Measurements from ENCODE around the gene NALCN.
"Not testable (repeated sequence)": the region's sequence is repeated elsewhere in the genome, so short reads cannot be mapped to it uniquely, and the experiment has no call there.

Gene NALCN

DNA sequence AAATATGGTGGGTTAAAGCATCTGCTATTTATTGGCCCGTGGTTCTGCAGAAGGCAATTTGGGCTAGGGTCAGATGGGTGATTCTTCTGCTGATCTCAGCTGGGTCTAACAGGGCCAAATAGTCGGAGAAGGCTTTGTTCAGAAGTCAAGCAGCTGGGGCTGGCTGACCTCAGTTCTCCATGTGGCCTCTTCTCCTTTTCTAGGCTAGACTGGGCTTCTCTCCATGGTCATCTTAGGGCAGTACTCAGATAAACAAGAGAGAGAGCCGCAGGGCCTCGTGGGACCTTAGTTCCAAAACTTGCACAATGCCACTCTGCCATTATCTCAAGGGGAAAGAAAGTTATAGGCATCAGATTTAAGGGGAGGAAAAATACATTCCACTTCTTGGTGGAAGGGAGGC, 89.6 kb downstream of the NALCN start:
- H3K4me3 ChIP-seq (ENCODE audit: low read length), result no peak overlapping the region
- TF ChIP-seq, protein P1, sequence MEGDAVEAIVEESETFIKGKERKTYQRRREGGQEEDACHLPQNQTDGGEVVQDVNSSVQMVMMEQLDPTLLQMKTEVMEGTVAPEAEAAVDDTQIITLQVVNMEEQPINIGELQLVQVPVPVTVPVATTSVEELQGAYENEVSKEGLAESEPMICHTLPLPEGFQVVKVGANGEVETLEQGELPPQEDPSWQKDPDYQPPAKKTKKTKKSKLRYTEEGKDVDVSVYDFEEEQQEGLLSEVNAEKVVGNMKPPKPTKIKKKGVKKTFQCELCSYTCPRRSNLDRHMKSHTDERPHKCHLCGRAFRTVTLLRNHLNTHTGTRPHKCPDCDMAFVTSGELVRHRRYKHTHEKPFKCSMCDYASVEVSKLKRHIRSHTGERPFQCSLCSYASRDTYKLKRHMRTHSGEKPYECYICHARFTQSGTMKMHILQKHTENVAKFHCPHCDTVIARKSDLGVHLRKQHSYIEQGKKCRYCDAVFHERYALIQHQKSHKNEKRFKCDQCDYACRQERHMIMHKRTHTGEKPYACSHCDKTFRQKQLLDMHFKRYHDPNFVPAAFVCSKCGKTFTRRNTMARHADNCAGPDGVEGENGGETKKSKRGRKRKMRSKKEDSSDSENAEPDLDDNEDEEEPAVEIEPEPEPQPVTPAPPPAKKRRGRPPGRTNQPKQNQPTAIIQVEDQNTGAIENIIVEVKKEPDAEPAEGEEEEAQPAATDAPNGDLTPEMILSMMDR (conservative IDR thresholded peaks at IDR 0.05; ENCODE audit: low read depth, low read length), result no peak
- DNase-seq (ENCODE audit: low read depth), result no peak

DNA sequence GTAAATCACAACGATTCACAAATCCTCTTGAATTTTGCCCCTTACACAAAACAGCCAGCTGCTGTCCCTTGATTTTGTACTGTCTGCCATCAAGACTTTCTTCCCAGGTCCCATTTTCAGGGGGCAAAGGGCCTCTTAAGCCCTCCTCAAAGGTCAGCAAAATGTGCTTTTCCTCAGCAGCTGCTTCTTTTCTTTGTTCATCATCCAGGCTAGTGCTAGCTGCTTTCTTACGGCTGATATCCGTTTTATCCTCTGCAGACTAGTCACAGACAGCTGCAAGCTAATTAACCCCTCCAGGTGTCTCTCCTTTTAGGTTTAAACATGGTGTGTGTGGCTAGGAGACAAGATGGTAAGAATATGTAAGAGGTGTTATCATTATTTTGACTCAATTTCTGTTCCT, 90.9 kb downstream of the NALCN start:
- TF ChIP-seq, protein P1 (conservative IDR thresholded peaks at IDR 0.05; ENCODE audit: low read depth, low read length), result no peak
- DNase-seq (ENCODE audit: low read depth), result no peak
- H3K4me3 ChIP-seq (ENCODE audit: low read length), result no peak overlapping the region

DNA sequence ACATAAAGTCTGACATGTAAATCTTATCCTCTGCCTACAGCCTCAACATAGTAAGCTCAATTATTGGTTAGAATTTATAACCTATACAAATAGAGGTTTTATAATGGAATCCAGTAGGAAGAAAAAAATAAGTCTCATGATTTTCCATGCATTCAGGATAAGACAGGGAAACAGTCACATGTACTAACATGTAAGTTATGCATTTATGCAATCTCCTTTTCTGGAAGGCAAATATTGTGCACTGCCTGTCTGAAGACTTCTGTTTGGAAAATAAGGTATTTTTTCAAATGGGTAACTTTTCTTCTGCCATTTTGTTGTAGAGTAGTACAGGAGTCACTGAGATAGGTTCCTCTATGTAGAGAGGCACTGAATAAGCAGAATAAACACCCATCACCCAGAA, 92.7 kb downstream of the NALCN start:
- H3K4me3 ChIP-seq (ENCODE audit: low read length), result no peak overlapping the region
- DNase-seq (ENCODE audit: low read depth), result no peak
- TF ChIP-seq, protein P1 (conservative IDR thresholded peaks at IDR 0.05; ENCODE audit: low read depth, low read length), result no peak

DNA sequence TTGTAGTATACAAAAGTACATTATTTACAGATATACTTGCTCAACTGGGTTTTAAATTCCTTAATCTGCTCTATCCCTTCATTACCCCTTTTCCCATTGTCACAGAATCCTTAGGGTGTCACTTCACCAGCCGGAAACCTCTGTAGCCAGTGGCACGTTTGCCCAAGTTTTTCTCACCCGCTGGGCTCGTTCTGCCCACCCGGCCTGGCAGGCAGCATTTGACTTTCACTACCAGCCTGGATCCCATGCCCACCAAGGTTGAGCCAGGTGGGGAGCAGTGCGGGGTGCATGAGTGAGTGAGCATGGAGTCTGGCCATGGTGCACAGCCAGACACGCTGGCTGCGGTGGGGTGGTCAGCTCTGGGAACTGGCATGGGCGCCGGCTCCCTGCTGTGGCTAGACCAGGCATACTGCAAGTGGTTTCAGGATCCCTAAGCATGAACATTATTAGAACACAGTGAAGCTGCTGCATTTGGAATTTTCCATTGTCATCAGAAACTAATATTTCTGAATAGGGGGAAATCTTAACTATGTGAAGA, 98.3 kb downstream of the NALCN start:
- DNase-seq (ENCODE audit: low read depth), result no peak
- no peak overlapping the region for H3K4me3 ChIP-seq (ENCODE audit: low read length)
- TF ChIP-seq, protein P1 (conservative IDR thresholded peaks at IDR 0.05; ENCODE audit: low read depth, low read length), result no peak

DNA sequence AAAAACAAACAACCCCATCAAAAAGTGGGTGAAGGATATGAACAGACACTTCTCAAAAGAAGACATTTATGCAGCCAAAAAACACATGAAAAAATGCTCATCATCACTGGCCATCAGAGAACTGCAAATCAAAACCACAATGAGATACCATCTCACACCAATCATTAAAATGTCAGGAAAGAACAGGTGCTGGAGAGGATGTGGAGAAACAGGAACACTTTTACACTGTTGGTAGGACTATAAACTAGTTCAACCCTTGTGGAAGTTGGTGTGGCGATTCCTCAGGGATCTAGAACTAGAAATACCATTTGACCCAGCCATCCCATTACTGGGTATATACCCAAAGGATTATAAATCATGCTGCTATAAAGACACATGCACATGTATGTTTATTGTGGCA, 102.8 kb downstream of the NALCN start:
- not testable (repeated sequence) for DNase-seq (ENCODE audit: low read depth); H3K4me3 ChIP-seq (ENCODE audit: low read length)

DNA sequence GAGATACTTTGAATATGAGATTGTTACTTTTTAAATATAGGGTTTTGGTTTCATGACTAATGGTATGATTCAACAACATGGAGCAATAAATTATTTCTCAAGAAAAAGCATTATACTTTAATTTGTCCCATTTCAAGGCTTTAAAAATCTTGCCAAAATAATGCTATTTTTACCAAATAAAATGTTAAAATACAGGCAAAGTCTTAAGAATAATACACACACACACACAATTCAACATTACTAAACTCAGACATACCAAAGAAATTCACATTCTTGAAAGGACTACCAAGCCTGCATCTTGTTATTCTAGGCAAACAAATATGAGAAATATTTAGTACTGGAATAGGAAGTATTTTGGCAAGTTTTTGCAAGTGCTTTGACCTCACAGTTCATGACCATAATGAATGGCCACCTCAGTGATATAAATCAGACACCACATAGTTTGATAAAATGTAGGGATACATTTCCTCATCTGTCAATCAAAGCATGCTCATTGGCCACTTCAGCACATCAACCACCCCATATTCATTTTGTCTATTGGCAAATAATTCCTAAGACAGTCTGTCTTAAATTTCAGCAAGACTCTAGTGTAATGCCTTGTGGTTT, 107.2 kb downstream of the NALCN start:
- TF ChIP-seq, protein P1 (conservative IDR thresholded peaks at IDR 0.05; ENCODE audit: low read depth, low read length), result no peak
- H3K4me3 ChIP-seq (ENCODE audit: low read length), result no peak overlapping the region
- no peak for DNase-seq (ENCODE audit: low read depth)

DNA sequence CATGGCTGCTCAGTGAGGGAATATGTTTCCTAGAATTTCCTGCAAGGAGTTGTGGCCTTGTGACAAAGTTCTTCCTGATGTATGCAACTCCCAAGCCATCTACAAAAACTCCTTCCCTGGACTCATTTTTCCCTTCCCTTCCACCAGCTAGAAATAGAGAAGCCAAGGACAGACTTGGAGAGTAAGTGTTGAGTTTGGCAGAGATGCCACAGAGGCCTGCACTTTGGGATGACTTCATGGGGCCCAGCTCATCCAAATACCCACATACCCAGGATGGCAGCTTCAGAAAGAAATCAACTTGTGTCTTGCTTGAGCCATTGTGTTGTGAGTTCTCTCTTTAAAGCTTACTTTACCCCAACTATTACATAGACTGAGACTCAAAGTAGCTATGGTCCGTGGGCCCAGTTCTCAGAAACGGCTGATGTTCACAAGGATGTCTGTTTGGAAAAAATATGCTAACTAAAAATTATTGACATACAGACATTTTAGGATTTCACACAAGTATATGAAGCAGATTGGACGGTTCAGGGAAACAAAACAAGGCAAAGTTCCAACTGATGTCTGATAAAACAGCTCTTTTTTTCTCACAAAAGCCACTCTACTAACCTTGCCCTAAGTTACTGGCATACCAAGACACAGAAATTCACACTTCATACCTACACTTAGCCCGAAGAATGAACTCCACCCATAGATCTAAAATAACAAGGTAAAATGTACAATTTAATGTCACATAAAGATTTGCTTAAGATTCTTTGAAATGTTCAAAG, 107.9 kb downstream of the NALCN start:
- H3K4me3 ChIP-seq (ENCODE audit: low read length), result no peak overlapping the region
- no peak for DNase-seq (ENCODE audit: low read depth)
- TF ChIP-seq, protein P1 (conservative IDR thresholded peaks at IDR 0.05; ENCODE audit: low read depth, low read length), result no peak
